ENCODE data around the gene ABCC5.
A peak's percentile ranks its signal among the peaks of the same experiment; 100 is the strongest.

Gene ABCC5

GRCh38 chr3:183944775-183945174, 72.9 kb downstream of the ABCC5 start:
- H3K27me3 Mint-ChIP-seq = no peaks in the 10 kb centered on the region
- peak overlapping the region; percentile 49 for H3K27ac Mint-ChIP-seq
- H3K36me3 Mint-ChIP-seq (ENCODE audit: low read depth) = peaks cover 94% of the 10 kb centered on the region
- H3K4me3 Mint-ChIP-seq = no peak overlapping the region
- H3K4me1 Mint-ChIP-seq (ENCODE audit: low read depth) = peaks cover 8% of the 10 kb centered on the region
- H3K9me3 Mint-ChIP-seq = no peaks in the 10 kb centered on the region
- intact Hi-C loops (cut with micrococcal nuclease) = no loop called here

DNA sequence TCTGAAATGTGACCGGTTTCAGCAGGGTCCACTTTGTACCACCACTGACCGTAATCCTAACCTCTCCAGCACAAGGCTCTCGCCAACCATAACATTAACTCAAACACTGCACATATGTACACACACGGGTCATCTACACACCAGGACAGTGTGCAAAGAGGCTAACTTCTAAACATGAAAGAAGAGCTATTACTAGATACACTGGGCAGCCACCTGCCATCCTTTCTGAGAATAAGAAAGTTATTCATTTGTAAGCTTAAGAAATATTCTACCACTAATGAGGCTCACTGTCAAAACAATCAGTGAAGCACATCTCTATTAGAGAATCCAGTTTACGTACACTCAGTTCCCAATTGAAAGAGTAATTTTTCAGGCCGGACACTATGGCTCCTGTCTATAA, 73.9 kb downstream of the ABCC5 start:
- Mint-ChIP-seq H3K27me3 (no peaks in the 10 kb centered on the region), H3K4me1 (ENCODE audit: low read depth) (peaks cover 8% of the 10 kb centered on the region), H3K9me3 (no peaks in the 10 kb centered on the region), H3K27ac (no peak overlapping the region), H3K4me3 (no peak overlapping the region), H3K36me3 (ENCODE audit: low read depth) (peaks cover 94% of the 10 kb centered on the region)
- intact Hi-C loops (cut with micrococcal nuclease) = no loop called here

- Mint-ChIP-seq H3K4me1 (ENCODE audit: low read depth) (peaks cover 8% of the 10 kb centered on the region), H3K9me3 (no peaks in the 10 kb centered on the region), H3K36me3 (ENCODE audit: low read depth) (peaks cover 96% of the 10 kb centered on the region), H3K4me3 (no peak overlapping the region), H3K27ac (no peak overlapping the region), H3K27me3 (no peaks in the 10 kb centered on the region)
- intact Hi-C loops (cut with micrococcal nuclease) = no loop called here
These were observed 76.5 kb downstream of the ABCC5 start for GRCh38 chr3:183941216-183941615.

GRCh38 chr3:183937601-183938286, 79.9 kb downstream of the ABCC5 start:
- H3K27me3 Mint-ChIP-seq = no peaks in the 10 kb centered on the region
- H3K4me1 Mint-ChIP-seq (ENCODE audit: low read depth) = no peaks in the 10 kb centered on the region
- no peak overlapping the region for H3K4me3 Mint-ChIP-seq
- peaks cover 94% of the 10 kb centered on the region for H3K36me3 Mint-ChIP-seq (ENCODE audit: low read depth)
- no peak overlapping the region for H3K27ac Mint-ChIP-seq
- H3K9me3 Mint-ChIP-seq = no peaks in the 10 kb centered on the region
- intact Hi-C loops (cut with micrococcal nuclease) = no loop called here

GRCh38 chr3:183933160-183933559, 84.5 kb downstream of the ABCC5 start:
- Mint-ChIP-seq H3K36me3 (ENCODE audit: low read depth) (peaks cover 84% of the 10 kb centered on the region), H3K9me3 (no peaks in the 10 kb centered on the region), H3K4me3 (no peak overlapping the region), H3K4me1 (ENCODE audit: low read depth) (no peaks in the 10 kb centered on the region), H3K27me3 (no peaks in the 10 kb centered on the region), H3K27ac (no peak overlapping the region)
- intact Hi-C loops (cut with micrococcal nuclease) = no loop called here

DNA sequence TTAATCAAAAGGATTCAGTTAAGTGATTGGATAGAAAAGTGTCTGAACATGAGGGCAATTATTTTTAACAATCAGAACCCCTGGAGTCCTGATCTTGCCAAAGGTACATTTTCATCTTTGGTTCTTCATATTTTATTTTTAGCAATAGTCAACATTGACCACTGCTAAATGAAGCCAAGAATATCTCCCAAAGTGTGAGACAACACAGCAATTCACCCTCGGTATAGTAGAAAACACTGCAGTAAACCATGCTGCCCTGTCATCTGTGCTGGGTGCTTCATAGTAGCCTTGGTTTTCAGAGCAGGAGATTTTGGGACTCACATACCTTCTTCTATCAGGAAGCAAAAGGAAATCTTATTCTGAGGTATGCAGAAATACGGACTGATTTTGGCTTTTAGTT, 85.8 kb downstream of the ABCC5 start:
- H3K4me1 Mint-ChIP-seq (ENCODE audit: low read depth) = no peaks in the 10 kb centered on the region
- no peaks in the 10 kb centered on the region for H3K9me3 Mint-ChIP-seq
- intact Hi-C loops (cut with micrococcal nuclease) = no loop called here
- no peak overlapping the region for H3K4me3 Mint-ChIP-seq
- no peak overlapping the region for H3K27ac Mint-ChIP-seq
- H3K27me3 Mint-ChIP-seq = no peaks in the 10 kb centered on the region
- H3K36me3 Mint-ChIP-seq (ENCODE audit: low read depth) = peaks cover 84% of the 10 kb centered on the region

DNA sequence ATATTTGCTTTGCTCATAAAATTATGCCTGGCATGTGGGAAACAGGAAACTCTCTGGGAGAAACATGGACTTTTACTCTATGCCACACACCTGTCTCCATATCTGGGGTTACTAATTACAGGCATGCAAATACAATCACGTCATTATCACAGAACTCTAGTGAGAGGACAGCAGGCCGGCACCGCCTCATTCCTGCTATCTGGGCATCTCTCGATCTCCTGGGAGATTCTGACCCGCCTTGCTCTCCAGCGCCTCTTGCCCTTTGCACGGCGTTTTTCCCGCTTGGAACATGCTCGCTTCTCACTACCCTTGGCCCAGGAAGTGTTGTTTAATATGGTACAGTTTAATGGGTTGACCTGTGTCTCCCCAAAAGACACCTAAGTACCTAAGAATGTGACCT, 87.6 kb downstream of the ABCC5 start:
- H3K9me3 Mint-ChIP-seq = no peaks in the 10 kb centered on the region

DNA sequence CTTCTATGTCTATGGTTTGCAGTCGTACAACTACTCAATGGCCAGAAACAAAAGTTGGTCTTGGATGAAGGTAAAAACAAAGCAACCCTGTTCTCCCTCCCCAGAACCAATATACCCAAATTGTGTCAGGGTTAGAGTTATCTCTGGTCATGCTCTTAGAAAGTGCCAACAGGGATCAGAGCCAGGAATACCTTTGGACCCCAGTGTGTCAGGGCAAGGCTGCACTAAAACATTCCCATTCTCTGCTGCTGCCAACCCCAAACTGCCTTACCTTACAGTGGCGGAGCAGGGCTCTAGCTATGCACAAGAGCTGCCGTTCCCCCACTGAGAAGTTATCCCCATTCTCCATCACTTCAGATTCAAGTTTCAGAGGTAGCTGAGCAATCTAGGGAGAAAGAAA, 90.6 kb downstream of the ABCC5 start:
- H3K4me1 Mint-ChIP-seq (ENCODE audit: low read depth) = peaks cover 8% of the 10 kb centered on the region
- H3K27ac Mint-ChIP-seq = no peak overlapping the region
- H3K9me3 Mint-ChIP-seq = no peaks in the 10 kb centered on the region
- intact Hi-C loops (cut with micrococcal nuclease) = no loop called here
- no peak overlapping the region for H3K4me3 Mint-ChIP-seq
- H3K27me3 Mint-ChIP-seq = no peaks in the 10 kb centered on the region
- H3K36me3 Mint-ChIP-seq (ENCODE audit: low read depth) = peaks cover 88% of the 10 kb centered on the region

More for the DNA sequence above, 87.6 kb downstream of the ABCC5 start:
- Mint-ChIP-seq H3K27me3 (no peaks in the 10 kb centered on the region), H3K4me3 (no peak overlapping the region), H3K36me3 (ENCODE audit: low read depth) (peaks cover 84% of the 10 kb centered on the region), H3K4me1 (ENCODE audit: low read depth) (no peaks in the 10 kb centered on the region), H3K27ac (no peak overlapping the region)
- intact Hi-C loops (cut with micrococcal nuclease) = no loop called here

GRCh38 chr3:183924956-183925355, 92.7 kb downstream of the ABCC5 start:
- H3K4me3 Mint-ChIP-seq = no peak overlapping the region
- no peaks in the 10 kb centered on the region for H3K27me3 Mint-ChIP-seq
- H3K4me1 Mint-ChIP-seq (ENCODE audit: low read depth) = peaks cover 8% of the 10 kb centered on the region
- no peaks in the 10 kb centered on the region for H3K9me3 Mint-ChIP-seq
- no peak overlapping the region for H3K27ac Mint-ChIP-seq
- intact Hi-C loops (cut with micrococcal nuclease) = no loop called here
- H3K36me3 Mint-ChIP-seq (ENCODE audit: low read depth) = peaks cover 99% of the 10 kb centered on the region

DNA sequence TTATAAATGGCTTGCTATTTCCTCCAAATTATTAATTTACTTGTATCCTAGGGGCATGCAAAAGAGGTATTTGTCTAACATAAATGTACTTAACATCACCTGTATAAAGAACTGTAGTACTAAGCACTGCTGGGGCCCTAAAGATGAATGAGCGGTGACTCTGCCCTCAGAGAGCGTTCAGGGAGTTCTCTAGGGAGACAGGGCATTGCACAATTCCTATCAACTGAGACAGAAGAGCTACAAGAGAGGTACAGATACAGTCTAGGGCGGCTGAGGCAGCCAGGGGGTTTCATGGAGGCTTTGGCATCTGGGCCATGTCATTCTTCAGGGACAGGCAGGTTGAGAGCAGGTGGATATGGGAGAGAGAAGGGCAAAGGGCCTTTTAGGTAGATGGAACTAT, 93.1 kb downstream of the ABCC5 start:
- intact Hi-C loops (cut with micrococcal nuclease) = no loop called here
- Mint-ChIP-seq H3K4me3 (no peak overlapping the region), H3K9me3 (no peaks in the 10 kb centered on the region), H3K27ac (no peak overlapping the region), H3K4me1 (ENCODE audit: low read depth) (peaks cover 8% of the 10 kb centered on the region), H3K27me3 (no peaks in the 10 kb centered on the region), H3K36me3 (ENCODE audit: low read depth) (peaks cover 99% of the 10 kb centered on the region)

- Mint-ChIP-seq H3K27me3 (no peaks in the 10 kb centered on the region), H3K9me3 (no peaks in the 10 kb centered on the region), H3K4me1 (ENCODE audit: low read depth) (peaks cover 8% of the 10 kb centered on the region), H3K27ac (no peak overlapping the region), H3K4me3 (no peak overlapping the region), H3K36me3 (ENCODE audit: low read depth) (peaks cover 82% of the 10 kb centered on the region)
- intact Hi-C loops (cut with micrococcal nuclease) = no loop called here
These were observed 95.3 kb downstream of the ABCC5 start for GRCh38 chr3:183922421-183922820.

- Mint-ChIP-seq H3K4me3 (no peak overlapping the region), H3K9me3 (no peaks in the 10 kb centered on the region), H3K4me1 (ENCODE audit: low read depth) (peaks cover 8% of the 10 kb centered on the region), H3K27me3 (no peaks in the 10 kb centered on the region), H3K36me3 (ENCODE audit: low read depth) (peaks cover 69% of the 10 kb centered on the region), H3K27ac (no peak overlapping the region)
- intact Hi-C loops (cut with micrococcal nuclease) = no loop called here
These were observed 96.6 kb downstream of the ABCC5 start for GRCh38 chr3:183921096-183921495.

DNA sequence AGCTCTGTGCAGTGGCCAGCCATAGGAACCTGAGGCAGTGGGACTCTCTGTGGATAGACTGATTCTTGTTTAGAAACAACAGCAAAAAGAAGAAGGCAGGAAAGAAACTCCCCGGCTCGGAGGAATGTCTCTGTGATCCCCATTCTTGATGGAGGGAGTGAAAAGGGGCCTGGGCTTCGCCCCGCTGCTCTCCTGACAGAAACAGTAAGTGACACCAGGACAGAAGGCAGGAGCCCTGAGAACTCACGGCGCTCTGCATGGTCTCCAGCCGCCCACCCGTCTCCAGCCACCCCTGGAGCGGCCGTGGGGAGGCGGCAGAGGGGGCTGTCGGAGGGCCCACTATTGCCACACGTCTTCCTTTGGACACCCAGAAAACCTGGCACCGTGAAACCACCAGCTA, 97.3 kb downstream of the ABCC5 start:
- H3K27ac Mint-ChIP-seq = no peak overlapping the region
- peaks cover 8% of the 10 kb centered on the region for H3K4me1 Mint-ChIP-seq (ENCODE audit: low read depth)
- intact Hi-C loops (cut with micrococcal nuclease) = no loop called here
- no peaks in the 10 kb centered on the region for H3K9me3 Mint-ChIP-seq
- H3K36me3 Mint-ChIP-seq (ENCODE audit: low read depth) = peaks cover 62% of the 10 kb centered on the region
- no peak overlapping the region for H3K4me3 Mint-ChIP-seq
- H3K27me3 Mint-ChIP-seq = no peaks in the 10 kb centered on the region

- intact Hi-C loops (cut with micrococcal nuclease) = no loop called here
- Mint-ChIP-seq H3K27ac (no peak overlapping the region), H3K36me3 (ENCODE audit: low read depth) (peaks cover 40% of the 10 kb centered on the region), H3K4me1 (ENCODE audit: low read depth) (peaks cover 8% of the 10 kb centered on the region), H3K27me3 (no peaks in the 10 kb centered on the region), H3K4me3 (no peak overlapping the region), H3K9me3 (no peaks in the 10 kb centered on the region)
These were observed 99.5 kb downstream of the ABCC5 start for GRCh38 chr3:183918178-183918577.

- Mint-ChIP-seq H3K4me3 (no peak overlapping the region), H3K36me3 (ENCODE audit: low read depth) (peaks cover 36% of the 10 kb centered on the region), H3K27me3 (no peaks in the 10 kb centered on the region), H3K27ac (no peak overlapping the region), H3K9me3 (no peaks in the 10 kb centered on the region), H3K4me1 (ENCODE audit: low read depth) (peaks cover 5% of the 10 kb centered on the region)
- intact Hi-C loops (cut with micrococcal nuclease) = no loop called here
These were observed 99.9 kb downstream of the ABCC5 start for GRCh38 chr3:183917776-183918175.

Data from dendritic cell treated with granulocyte-macrophage colony-stimulating factor and Interleukin-4, amounts not matched to agents 40 ng/mL and 50 ng/mL, for 4 days (primary cell).